Embryonic facial prominence (tissue), 1 donor: ENCODE results near the gene RIN1.

Experiments used
- DNase-seq: peaks from one replicate; pipeline ENCODE4 v3.0.0-alpha.2; 2016; ENCODE audit errors: extremely low spot score

RIN1 gene

GRCh38 chr11:66294626-66295620, 41.3 kb downstream of the RIN1 start:
- no peak for DNase-seq

- DNase-seq: no peak
These were observed 42.2 kb downstream of the RIN1 start for GRCh38 chr11:66293777-66294625.

- DNase-seq: no peak
These were observed 42.9 kb downstream of the RIN1 start for GRCh38 chr11:66293352-66293751.

GRCh38 chr11:66292543-66293332, 43.5 kb downstream of the RIN1 start:
- no peak for DNase-seq

DNA sequence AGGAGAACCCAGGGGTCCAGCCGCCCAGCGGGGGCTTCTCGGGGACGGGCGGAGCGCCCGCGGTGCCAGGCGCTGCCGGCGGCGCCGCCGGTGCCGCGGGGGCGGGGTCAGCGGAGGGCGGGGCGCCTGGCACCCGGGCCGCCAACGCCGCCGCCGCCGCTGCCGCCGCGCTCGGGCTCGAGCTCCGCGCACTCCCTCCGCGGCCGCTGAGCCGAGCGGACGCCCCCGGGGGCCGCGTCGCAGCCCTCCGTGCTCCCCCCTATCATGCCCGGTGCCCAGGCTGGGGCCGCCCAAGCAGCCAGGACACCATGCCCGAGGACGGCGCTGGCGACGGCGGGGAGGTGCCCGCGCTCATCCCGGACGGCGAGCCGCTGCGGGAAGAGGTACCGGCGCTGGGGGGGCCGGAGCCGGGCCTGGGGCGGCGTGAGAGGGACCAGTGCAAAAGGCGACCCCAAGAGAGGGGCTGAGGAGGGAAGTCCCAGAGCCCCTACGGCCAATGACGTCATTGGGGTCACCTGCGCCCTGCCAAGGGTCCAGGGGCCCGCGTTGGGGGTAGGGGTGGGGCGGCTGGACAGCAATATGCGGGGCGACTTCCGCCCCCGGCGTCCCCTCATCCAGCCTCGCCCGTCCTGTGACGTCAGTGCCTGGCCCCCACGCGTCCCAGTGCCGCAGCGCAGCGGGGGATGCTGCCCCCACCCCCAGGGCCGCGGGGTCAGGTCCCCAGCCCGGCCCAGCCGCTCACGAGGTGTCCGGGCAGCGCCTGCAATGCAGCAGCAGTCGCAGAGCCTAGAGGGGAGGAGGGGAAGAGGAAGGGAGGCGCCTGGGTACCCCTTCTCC, 44.3 kb downstream of the RIN1 start, which contains the start of gene TMEM151A:
TSS of gene TMEM151A (plus strand) at position 189 of the 837 bp plus-strand sequence. CDS start at position 309, 120 bp downstream.
- DNase-seq: no peak

GRCh38 chr11:66291303-66291705, 44.9 kb downstream of the RIN1 start:
- no peak for DNase-seq

DNA sequence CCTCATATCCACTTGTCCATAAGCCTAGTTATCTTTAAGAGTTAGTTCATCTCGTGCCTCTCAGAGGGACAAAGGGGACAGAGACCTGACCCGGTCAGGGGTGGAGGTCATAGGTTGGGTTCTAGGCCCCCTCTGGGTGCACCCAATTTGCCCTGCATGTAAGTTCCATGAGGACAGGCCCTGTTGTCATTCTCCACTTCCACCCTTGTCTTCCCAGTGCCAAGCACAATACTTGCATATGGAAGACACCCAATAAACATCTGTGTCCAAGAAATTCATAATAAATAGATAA, 46.0 kb downstream of the RIN1 start:
- no peak for DNase-seq

DNA sequence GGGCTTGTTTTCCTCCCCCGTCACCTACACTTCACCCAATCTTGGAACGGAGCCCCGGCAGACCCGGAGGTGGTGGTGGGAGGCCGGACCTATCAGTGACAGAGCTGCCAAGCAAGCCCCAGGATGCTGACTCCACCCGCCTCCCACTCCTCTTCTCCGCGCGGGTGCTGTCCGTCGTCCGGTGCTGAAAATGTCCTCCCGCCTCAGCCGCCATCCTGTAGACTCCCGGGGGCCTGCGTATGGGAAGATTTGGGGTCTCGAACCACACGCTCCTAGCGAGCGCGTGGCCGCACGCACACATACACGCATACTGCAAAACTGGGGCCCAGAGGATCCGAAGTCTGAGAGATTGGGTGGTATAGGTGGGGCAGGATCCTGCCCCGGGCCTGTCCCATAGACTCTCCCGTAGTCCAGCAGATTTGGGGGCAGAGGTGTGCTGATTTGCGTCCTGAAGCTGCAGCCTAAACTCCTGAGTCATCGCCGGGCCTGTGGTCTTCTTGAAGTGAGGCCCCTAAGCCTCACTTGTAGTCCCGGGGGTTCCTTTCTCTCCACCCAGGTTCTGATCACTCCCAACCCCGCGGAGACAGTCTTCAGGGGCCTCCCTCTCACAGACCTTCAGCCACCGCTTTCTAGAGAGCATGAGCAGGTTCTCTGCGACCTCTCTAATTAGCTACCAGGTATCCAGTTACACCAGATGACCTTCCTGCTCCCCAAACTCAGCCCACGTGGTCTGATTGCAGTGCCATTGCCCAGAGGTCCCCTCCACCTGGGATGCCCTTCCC, 46.5 kb downstream of the RIN1 start:
- peak; percentile 80 for DNase-seq

GRCh38 chr11:66288671-66289547, 47.3 kb downstream of the RIN1 start, which contains the start of gene YIF1A:
Gene YIF1A, minus strand, starts transcription at chr11:66289143. Its CDS starts 158 bp downstream, at chr11:66288985.
- DNase-seq: peak; percentile 99

DNA sequence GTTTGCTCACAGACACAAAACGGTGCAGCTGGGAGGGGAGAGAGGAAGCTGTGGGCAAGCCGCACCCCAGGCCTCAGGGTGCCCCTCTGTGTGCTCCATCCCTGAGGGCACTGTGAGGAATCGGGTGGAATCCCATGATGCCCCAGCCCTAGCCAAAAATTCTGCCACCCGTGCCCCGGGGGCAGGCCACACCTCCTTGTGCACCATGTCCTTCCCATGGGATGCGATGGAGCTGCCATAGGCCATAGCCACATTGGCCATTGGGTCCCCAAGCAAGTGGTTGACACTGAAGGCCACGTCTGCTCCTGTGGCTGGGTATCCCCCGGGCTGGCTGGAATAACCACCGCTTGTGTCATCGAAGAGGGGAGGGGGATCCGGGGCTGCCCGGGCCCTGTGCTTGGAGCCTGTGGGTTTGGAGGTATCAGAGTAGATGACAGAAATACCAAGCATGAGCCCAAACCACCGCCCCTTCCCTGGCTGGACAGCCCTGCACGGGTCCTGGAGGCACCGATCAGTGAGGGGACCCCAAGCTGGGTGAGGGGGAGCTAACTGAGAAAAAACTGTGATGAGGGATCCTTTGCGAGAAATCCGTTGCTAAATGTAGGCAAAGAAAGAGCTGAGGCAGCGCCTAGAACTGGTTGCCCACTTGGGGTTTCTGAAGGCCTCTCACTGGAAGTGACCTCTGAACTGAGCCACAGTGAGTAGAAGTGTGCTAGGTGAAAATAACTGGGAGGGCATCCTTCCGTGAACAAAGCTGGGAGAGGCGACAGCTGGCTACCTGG, 48.2 kb downstream of the RIN1 start:
- no peak for DNase-seq

GRCh38 chr11:66287211-66287888, 48.9 kb downstream of the RIN1 start:
- DNase-seq: no peak

DNA sequence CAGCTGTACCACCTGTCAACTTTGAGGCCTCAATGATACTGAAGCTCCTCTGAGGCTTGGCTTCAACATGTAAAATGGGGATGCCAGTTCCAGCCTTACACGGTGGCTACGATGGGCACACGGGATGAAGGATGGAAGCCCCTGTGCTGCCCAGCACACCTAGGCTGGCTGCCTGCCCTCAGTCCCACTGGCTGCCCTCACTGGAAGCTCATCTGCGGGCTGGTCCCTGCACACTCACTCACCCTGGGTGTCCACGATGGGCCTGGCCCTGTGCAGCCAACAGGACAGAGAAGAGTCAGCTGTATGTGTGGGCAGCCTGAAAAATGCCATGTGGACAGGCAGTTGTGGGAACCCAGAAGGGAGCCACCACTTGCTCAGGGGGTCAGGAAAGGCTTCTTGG, 49.5 kb downstream of the RIN1 start:
- DNase-seq: no peak

- no peak for DNase-seq
These were observed 50.8 kb downstream of the RIN1 start for GRCh38 chr11:66285250-66285947.

DNA sequence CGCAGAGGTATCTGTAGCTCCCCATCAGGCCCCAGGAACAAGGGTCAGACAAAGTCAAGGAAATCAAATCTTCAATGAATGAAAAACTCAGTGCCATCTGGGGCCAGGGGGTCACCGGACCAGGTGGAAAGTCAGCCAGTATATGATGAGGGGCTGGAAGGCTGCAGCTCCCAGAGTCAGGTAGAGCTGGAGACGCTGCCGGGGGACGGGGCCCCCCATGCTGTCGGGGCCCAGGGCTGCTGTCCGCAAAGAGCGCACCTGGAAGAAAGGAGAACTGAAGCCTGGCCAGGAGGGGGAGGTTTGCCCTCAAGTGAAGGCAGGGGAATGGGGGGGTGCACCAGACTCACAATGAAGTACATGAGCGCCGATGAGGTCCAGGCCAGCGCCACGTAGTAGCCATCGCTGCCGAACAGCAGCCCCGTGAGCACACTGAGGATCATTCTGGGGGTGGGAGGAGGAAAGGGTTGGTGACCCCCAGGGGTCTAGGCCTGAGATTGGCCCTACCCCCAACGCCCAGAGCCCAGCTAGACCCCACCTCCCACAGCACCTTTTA, 51.6 kb downstream of the RIN1 start:
- DNase-seq: no peak

DNA sequence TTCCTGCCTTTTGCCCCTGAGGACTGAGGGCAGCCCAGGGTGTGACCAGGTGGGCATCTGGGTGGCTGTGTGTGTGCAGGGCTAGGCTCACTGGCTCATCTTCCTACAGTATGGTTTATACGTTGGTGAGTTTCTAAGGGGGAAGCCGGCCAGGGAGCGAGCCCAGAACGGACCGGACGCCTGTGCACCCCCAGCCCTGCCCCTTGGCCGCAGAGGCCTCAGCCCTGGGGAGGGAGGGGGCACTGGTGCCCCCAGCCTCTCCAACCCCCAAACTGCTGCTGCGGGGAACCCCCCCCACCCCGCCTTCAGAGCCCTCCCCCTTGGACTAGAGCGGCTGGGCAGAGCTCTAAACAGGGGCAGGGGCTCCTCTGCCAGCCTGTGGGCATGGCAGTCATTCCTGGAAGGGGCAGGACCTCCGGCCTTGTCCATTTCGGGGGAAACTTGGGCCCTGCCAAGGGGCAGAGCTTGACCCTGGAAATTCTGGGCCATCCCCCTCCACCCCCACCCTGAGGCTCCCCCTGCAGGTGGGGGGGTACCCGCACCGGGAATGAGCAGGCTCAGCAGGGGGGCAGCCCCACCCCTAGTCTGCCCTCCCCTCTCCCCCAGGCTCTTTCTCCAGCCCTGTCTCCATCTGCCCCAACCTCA, 52.7 kb downstream of the RIN1 start:
- no peak for DNase-seq
